ENCODE measurements around the gene FBXL16.

- TF ChIP-seq CTCF (IDR thresholded peaks at IDR 0.05; ENCODE audit: low read length) (no peak), EZH2 (IDR thresholded peaks at IDR 0.05; ENCODE audit: borderline replicate concordance, low read length) (no peak)
Observed at GRCh38 chr16:702341-702740, 3.3 kb downstream of the FBXL16 start.

Measured in OCI-LY1 (cell line).